T-helper 2 cell treated with Interferon-gamma antibody and Interleukin-4, amounts not matched to agents 5 μg/mL and 100 μg/mL, for 36 hours (primary cell): Measurements from ENCODE around the gene IGSF9B.

Experiments used
- DNase-seq: peaks from one replicate; pipeline ENCODE4 v3.0.0; 2021; ENCODE audit warnings: low spot score
- H3K27ac Mint-ChIP-seq: one replicate; pipeline ENCODE4 v1.8.0; 2021; ENCODE audit warnings: mild to moderate bottlenecking, mixed read lengths
- H3K27me3 Mint-ChIP-seq: one replicate; pipeline ENCODE4 v1.8.0; 2021; ENCODE audit warnings: low read depth, mixed read lengths
- H3K36me3 Mint-ChIP-seq: one replicate; pipeline ENCODE4 v1.8.0; 2021; ENCODE audit warnings: low read depth, mixed read lengths
- H3K4me1 Mint-ChIP-seq: one replicate; pipeline ENCODE4 v1.8.0; 2021; ENCODE audit warnings: low read depth, mixed read lengths
- H3K4me3 Mint-ChIP-seq: one replicate; pipeline ENCODE4 v1.8.0; 2022; ENCODE audit warnings: mild to moderate bottlenecking, moderate library complexity, mixed read lengths
- H3K9me3 Mint-ChIP-seq: one replicate; pipeline ENCODE4 v1.8.0; 2021; ENCODE audit warnings: mixed read lengths

IGSF9B gene

DNA sequence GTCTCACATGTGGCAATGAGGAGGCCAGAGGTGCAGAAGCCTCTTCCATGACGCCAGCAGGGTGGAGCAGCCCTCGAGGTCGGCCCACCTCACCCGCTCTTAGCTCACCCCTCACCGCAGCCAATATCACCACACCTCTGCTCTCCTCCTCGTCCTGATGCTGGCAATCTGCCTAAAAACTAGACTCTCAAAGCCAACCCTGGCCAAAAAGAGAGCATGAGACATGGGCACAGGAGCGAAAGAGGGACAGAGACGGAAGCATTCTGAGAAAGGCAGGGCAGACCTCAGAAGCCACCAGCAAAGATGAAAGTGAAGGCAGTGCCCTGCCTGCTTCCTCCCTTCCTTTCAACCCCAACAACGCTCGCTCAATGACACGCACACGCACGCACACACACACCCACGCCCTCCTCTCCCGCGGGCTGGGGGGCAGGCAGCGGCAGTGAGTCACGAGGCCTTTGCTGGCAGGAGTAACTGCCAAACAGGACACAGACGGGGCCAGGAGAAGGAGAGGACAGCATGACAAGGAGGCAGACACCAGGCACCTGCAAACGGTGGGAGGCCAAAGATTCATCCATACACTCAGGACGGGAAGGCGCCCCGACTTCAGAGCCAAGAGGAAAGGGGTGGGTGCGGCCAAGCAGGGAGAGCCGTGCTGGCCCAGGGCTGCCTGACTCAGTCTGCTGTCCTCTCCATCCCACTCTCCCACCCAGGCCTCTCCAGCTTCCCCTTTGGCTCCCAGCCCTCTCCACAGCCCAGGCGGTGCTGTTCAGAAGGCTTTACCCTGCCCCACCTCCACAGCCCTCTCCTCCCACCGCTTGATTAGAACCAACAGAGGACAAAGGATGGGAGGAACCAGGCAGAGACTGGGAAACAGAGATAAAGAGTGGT, 11.4 kb downstream of the IGSF9B start:
- no peaks in the 10 kb centered on the region for H3K9me3 Mint-ChIP-seq
- H3K36me3 Mint-ChIP-seq = peaks cover 48% of the 10 kb centered on the region
- H3K4me3 Mint-ChIP-seq = peak overlapping the region; percentile 96
- peaks cover 73% of the 10 kb centered on the region for H3K4me1 Mint-ChIP-seq
- peak; percentile 92 for DNase-seq
- H3K27me3 Mint-ChIP-seq = no peaks in the 10 kb centered on the region
- H3K27ac Mint-ChIP-seq = peak overlapping the region; percentile 99

DNA sequence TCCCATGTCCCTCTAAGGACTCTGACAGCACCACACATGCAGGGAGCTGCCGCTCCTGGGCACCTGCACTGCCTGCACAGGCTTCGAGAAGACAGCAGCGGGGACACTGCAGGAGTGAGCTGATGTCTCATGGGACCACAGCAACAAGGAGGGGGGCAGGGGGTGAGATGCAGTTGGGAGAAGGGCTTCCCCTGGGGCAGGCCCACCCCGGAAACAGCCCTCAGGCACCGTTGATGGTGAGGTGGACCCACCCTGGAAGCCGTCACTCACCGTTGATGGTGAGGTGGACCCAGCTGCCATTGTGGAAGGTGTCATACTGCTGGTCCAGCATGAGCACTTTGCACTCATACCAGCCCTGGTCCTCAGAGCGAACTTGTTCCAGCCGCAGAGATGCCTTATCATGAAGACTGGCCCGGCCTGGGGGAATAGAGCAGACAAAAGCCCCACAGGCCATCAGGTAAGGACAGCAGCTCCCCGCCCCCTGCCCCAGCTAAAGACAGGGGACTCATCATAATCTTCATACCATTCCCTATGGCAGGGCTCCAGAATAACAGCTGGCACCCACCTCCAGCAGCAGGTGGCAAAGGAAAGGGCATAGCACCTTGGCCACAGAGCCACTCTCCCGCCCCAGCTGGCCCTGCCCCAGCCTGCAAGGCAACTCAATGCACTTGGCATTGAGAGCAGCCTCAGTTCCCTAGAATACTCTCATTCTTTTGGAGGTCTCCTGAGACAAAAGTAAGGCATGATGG, 12.6 kb downstream of the IGSF9B start:
- Mint-ChIP-seq H3K27me3 (no peaks in the 10 kb centered on the region), H3K4me3 (peak overlapping the region; percentile 96), H3K4me1 (peaks cover 72% of the 10 kb centered on the region), H3K36me3 (peaks cover 57% of the 10 kb centered on the region), H3K27ac (peak overlapping the region; percentile 99), H3K9me3 (no peaks in the 10 kb centered on the region)
- DNase-seq = no peak

DNA sequence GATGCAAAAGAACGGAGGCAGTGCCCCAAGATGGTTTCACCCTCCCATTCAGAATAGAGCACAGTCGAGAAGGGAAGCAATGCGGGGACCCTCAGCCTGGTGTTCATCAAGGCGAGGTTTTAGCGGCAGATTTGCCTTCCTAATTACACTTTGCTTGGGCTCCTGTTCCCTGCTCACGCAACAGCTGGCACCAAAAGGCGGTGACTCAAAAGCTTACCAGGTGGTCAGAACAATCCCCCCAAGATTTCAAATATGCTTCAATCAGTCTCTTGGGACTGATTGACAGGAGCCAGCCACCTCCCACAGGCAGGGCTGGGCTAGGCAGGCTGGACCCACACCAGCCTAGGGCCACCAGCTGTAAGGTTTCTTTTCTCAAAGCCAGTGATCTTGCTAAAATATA, 14.2 kb downstream of the IGSF9B start:
- peak overlapping the region; percentile 76 for H3K27ac Mint-ChIP-seq
- no peak for DNase-seq
- H3K27me3 Mint-ChIP-seq = no peaks in the 10 kb centered on the region
- peak overlapping the region; percentile 49 for H3K4me3 Mint-ChIP-seq
- peaks cover 68% of the 10 kb centered on the region for H3K36me3 Mint-ChIP-seq
- no peaks in the 10 kb centered on the region for H3K9me3 Mint-ChIP-seq
- H3K4me1 Mint-ChIP-seq = peaks cover 63% of the 10 kb centered on the region

DNA sequence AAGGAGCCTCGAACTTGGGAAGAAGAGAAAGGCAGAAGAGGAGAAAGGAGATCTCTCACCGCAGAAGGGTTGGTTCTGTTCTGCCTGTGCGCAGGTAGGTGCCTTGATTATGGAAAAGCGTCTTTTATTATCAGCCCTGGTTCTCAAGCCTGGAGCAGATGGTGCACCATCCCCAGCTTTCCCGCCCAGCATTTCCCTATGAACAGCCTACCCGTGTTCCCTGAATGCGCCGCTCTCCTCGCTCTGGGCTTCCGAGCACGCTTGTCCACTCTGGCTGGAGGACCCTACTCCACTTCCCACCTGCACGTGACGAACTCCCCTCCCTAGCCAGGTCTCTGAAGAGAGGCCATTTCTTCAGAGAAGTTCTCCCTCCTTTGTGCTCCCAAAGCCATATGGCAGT, 15.2 kb downstream of the IGSF9B start:
- no peak for DNase-seq
- peaks cover 74% of the 10 kb centered on the region for H3K36me3 Mint-ChIP-seq
- H3K27ac Mint-ChIP-seq = peak overlapping the region; percentile 67
- peaks cover 53% of the 10 kb centered on the region for H3K4me1 Mint-ChIP-seq
- no peak overlapping the region for H3K4me3 Mint-ChIP-seq
- no peaks in the 10 kb centered on the region for H3K9me3 Mint-ChIP-seq
- H3K27me3 Mint-ChIP-seq = no peaks in the 10 kb centered on the region

DNA sequence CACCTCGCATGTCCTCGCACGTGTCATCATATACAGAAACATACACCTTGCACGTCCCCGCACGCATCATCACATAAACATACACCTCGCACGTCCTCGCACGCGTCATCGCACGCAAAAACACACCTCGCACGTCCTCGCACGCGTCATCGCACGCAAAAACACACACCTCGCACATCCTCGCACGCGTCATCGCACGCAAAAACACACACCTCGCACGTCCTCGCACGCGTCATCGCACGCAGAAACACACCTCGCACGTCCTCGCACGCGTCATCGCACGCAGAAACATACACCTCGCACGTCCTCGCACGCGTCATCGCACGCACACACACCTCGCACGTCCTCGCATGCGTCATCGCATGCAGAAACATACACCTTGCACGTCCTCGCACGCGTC, 16.7 kb downstream of the IGSF9B start:
- Mint-ChIP-seq H3K4me1 (peaks cover 45% of the 10 kb centered on the region), H3K36me3 (peaks cover 78% of the 10 kb centered on the region), H3K27me3 (no peaks in the 10 kb centered on the region), H3K4me3 (no peak overlapping the region), H3K27ac (no peak overlapping the region), H3K9me3 (no peaks in the 10 kb centered on the region)
- DNase-seq = no peak

DNA sequence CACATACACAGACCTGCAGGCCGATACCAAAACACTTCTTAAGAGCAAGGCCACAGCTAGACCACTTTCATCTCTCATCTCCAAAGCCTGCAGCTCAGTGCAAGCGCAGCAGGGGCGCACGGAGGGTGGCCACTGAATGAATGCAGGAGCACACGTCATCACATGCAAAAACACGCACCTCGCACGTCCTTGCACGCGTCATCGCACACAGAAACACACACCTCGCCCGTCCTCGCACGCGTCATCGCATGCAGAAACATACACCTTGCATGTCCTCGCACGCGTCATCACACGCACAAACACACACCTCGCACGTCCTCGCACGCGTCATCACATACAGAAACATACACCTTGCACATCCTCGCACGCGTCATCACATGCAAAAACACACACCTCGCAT, 17.2 kb downstream of the IGSF9B start:
- peaks cover 44% of the 10 kb centered on the region for H3K4me1 Mint-ChIP-seq
- no peaks in the 10 kb centered on the region for H3K27me3 Mint-ChIP-seq
- no peaks in the 10 kb centered on the region for H3K9me3 Mint-ChIP-seq
- peaks cover 81% of the 10 kb centered on the region for H3K36me3 Mint-ChIP-seq
- no peak overlapping the region for H3K27ac Mint-ChIP-seq
- no peak for DNase-seq
- no peak overlapping the region for H3K4me3 Mint-ChIP-seq

DNA sequence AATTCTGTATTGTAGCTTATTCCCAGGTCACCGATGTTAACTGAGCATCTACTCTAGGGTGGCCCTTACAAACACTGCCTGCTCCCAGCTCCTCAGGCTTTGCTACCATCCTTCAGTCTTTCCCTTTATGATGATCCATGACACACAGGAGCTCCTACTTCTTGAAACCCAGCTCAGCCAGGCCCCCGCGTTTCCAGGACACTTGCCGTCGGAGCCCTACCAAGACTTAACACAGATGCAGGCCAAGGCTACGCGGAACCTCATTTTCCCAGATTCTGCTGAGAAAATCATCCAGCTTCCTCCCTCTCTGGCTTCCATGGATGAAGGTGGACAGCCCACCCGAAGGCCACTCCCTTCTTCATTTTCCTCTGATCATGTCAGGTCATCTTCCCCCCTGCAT, 18.6 kb downstream of the IGSF9B start:
- Mint-ChIP-seq H3K4me3 (no peak overlapping the region), H3K27ac (peak overlapping the region; percentile 45), H3K36me3 (peaks cover 83% of the 10 kb centered on the region), H3K27me3 (no peaks in the 10 kb centered on the region), H3K4me1 (peaks cover 31% of the 10 kb centered on the region), H3K9me3 (no peaks in the 10 kb centered on the region)
- DNase-seq = no peak

DNA sequence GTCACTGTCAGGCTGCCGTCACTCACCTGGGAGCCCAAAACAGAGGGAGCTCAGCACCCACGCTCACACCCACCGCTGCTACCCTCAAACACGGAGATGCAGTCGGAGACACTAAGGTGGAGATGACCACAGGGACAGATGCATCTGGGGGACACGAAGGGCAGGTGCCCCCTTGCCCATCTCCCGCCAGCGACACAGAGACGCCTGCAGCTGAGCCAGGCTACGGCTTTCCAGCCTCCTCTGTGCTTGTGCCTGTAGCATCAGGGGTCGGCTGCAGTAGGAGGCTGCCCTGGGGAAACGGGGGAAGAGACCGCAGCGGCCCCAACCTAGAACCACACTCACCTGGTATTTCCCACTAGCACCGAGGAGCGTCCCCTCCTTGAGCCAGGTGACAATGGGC, 19.3 kb downstream of the IGSF9B start:
- DNase-seq = no peak
- no peak overlapping the region for H3K27ac Mint-ChIP-seq
- no peak overlapping the region for H3K4me3 Mint-ChIP-seq
- no peaks in the 10 kb centered on the region for H3K9me3 Mint-ChIP-seq
- peaks cover 79% of the 10 kb centered on the region for H3K36me3 Mint-ChIP-seq
- no peaks in the 10 kb centered on the region for H3K27me3 Mint-ChIP-seq
- H3K4me1 Mint-ChIP-seq = peaks cover 26% of the 10 kb centered on the region

DNA sequence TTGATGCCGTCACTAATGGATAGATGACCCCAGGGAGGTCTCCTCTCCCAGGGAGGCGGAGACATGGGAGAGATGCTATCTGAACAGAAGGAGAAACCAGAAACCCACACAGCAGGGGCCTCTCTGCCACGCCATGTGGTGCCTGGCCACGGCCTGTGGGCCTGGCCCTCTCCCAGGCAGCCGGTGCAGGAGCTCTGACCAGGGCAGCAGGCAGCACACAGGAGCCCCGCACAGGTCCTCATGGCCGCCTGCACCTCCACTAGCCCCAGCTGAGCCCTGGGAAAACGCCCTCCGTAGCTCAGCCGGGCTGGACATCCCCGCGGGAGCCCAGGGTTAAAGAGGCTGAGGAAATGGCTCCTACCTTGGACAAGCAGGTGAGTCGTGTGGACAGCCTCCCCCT, 19.8 kb downstream of the IGSF9B start:
- H3K9me3 Mint-ChIP-seq = no peaks in the 10 kb centered on the region
- H3K27me3 Mint-ChIP-seq = no peaks in the 10 kb centered on the region
- no peak overlapping the region for H3K27ac Mint-ChIP-seq
- DNase-seq = no peak
- peaks cover 25% of the 10 kb centered on the region for H3K4me1 Mint-ChIP-seq
- H3K36me3 Mint-ChIP-seq = peaks cover 77% of the 10 kb centered on the region
- no peak overlapping the region for H3K4me3 Mint-ChIP-seq

DNA sequence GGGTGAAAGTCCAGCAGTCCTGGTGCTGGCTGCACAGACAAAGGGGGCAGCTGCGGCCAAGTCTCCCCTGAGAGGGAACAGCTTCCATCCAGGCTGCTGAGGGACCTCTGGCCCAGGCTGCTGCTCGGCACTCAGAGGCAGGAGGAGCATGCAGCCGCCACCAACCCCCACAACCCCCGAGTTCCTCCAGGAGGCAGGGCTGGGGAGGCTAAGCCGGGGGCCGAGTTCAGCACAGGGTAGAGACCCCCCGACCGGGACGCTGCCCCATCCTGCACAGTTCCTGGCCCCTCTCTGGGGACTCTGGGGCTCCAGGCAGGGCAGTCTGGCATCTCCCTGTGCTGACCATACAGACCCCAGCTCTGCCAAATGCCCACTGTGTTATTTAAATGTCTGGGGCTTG, 20.2 kb downstream of the IGSF9B start:
- no peak overlapping the region for H3K27ac Mint-ChIP-seq

DNA sequence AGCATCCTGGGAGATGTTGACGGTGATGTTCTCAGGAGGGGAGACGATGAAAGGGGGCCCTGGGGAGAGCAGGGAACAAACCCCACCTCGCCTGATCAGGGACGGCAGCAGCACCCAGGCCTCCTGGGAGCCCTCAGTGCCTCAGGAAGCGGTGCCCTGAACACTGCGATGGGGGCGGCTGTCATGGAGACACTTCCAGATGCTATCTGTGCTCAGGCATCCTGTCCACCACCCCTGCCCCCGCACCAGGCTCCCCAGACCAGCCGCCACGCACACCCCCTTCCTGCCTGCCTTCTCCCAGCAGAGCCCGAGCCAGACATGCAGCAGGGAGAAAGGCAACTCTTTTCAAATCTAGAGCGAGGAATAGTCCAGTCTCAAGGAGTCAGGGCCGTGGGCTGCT, 20.6 kb downstream of the IGSF9B start:
- Mint-ChIP-seq H3K27me3 (no peaks in the 10 kb centered on the region), H3K27ac (no peak overlapping the region), H3K4me1 (peaks cover 22% of the 10 kb centered on the region), H3K9me3 (no peaks in the 10 kb centered on the region), H3K36me3 (peaks cover 70% of the 10 kb centered on the region), H3K4me3 (no peak overlapping the region)
- DNase-seq = no peak

More for the DNA sequence above, 20.2 kb downstream of the IGSF9B start:
- Mint-ChIP-seq H3K4me3 (no peak overlapping the region), H3K4me1 (peaks cover 22% of the 10 kb centered on the region), H3K27me3 (no peaks in the 10 kb centered on the region), H3K36me3 (peaks cover 74% of the 10 kb centered on the region), H3K9me3 (no peaks in the 10 kb centered on the region)
- no peak for DNase-seq

DNA sequence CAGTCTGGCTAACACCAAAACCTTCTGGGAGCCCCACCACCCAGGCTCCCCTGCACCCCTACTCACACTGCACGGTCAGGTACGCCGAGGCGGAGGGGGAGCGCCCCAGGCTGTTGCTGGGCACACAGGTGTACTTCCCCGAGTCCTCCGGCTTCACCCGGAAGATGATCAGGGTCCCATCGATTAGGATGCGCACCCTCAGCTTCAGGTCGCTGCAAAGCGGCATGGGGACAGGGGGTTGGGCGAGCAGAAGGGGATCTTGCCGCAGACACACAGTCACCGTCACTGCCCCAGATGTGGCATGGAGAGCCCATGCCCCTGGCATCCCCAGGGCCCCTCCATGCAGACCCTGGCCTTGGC, 21.2 kb downstream of the IGSF9B start:
- Mint-ChIP-seq H3K4me1 (peaks cover 22% of the 10 kb centered on the region), H3K27ac (no peak overlapping the region), H3K9me3 (no peaks in the 10 kb centered on the region), H3K36me3 (peaks cover 69% of the 10 kb centered on the region), H3K4me3 (no peak overlapping the region), H3K27me3 (no peaks in the 10 kb centered on the region)
- no peak for DNase-seq

DNA sequence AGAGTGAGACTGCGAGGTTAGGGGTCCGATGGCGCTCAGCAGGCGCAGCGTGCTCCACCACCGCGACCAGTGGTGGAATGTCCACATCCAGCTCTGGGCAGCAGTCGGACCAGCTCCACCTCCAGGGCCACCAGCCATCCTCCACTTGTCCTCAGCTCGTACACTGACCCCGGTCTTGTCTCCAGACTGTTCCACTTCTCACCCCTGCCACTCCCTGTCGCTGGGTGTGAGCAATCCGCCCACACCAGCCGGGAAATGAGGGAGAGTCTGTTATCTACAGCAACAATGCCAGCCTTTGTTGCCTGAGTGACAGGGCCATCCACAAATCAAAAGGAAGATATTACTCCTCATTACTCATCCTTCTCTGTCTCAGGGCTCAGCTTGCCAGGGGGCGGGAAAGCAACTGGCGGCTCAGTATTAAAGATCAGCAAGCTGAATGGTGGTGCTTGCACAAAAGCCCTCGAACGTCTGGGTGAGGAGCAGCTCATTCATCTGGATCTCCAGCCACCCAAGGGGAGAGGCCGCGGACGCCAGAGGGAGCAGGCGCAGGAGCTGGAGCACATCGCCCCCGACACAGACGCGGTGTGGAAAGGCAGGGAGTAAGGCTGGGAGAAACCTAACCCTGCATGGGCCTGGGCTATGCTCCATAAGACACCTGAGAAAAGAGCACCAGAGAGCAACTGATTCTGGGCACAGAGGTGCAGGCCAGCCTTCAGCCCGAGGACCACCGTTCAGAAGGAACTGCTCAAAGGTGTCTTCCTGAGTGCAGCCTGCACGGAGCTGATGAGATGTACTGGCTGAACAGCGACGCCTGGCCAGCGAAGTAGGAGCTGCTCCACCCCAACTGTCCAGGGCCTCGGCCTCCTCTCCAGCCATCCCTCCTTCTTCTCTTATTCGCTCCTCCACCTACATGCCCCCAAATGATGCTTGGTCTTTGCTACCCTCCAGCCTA, 21.9 kb downstream of the IGSF9B start:
- Mint-ChIP-seq H3K4me3 (no peak overlapping the region), H3K36me3 (peaks cover 68% of the 10 kb centered on the region), H3K4me1 (peaks cover 20% of the 10 kb centered on the region), H3K27me3 (no peaks in the 10 kb centered on the region), H3K9me3 (no peaks in the 10 kb centered on the region), H3K27ac (peak overlapping the region; percentile 76)
- no peak for DNase-seq
